Activated B cell treated with CpG ODN at 0.5 μM for 24 hours (primary cell): ENCODE data around the gene LAPTM5. TPM values are rescaled to one million over a fixed set of nuclear protein-coding genes. Genes with fewer than 3 reads are reported as not detected.

Experiments used
- total RNA-seq: library from RNA; stranded (reverse); gene quantifications from 2 replicates; pipeline ENCODE4 v1.2.3, GENCODE V29; 2022

The LAPTM5 gene
- total RNA-seq, 1 donor from 2014 or later, result 766 TPM

Other genes with a start within 250 kb of the LAPTM5 start
- 0.93 and 1.2 TPM in 2 replicates for gene MATN1, start 34.2 kb downstream of the LAPTM5 start, total RNA-seq
- 0.71 and 0.81 TPM in 2 replicates for gene SDC3, start 151.0 kb upstream of the LAPTM5 start, total RNA-seq